OCI-LY1 (cell line): ENCODE data around the gene CCN6.

Experiments used
- H2AFZ ChIP-seq: fragments of 200-600 bp; sonication (generic), shearing (Covaris generic); 2 replicates; pipeline ENCODE4 v1.6.0; 2014; ENCODE audit warnings: antibody characterized with exemption, mild to moderate bottlenecking, low read length
- H3F3A ChIP-seq: fragments of 200-600 bp; sonication (generic), shearing (Covaris generic); 2 replicates; pipeline ENCODE4 v1.6.0; 2014; ENCODE audit warnings: mild to moderate bottlenecking, antibody characterized with exemption, low read length, moderate library complexity; ENCODE audit not compliant: insufficient read depth
- H3K27ac ChIP-seq: fragments of 200-600 bp; sonication (generic); 2 replicates; pipeline ENCODE4 v1.5.1; 2014; ENCODE audit warnings: low read length, mixed run types, mild to moderate bottlenecking, low read depth; ENCODE audit not compliant: poor library complexity, severe bottlenecking
- H3K27me3 ChIP-seq: fragments of 200-600 bp; sonication (generic); 2 replicates; pipeline ENCODE4 v1.6.0; 2014; ENCODE audit warnings: antibody characterized with exemption, mild to moderate bottlenecking, low read length, moderate library complexity; ENCODE audit not compliant: insufficient read depth
- H3K36me3 ChIP-seq: fragments of 200-600 bp; sonication (generic); 2 replicates; pipeline ENCODE4 v1.6.1; 2014; ENCODE audit warnings: mild to moderate bottlenecking, antibody characterized with exemption, low read length, moderate library complexity, mixed read lengths; ENCODE audit not compliant: insufficient read depth
- H3K4me1 ChIP-seq: fragments of 200-600 bp; sonication (generic); 2 replicates; pipeline ENCODE4 v1.5.1; 2014; ENCODE audit warnings: mild to moderate bottlenecking, low read length, moderate library complexity; ENCODE audit not compliant: insufficient read depth, severe bottlenecking
- H3K4me2 ChIP-seq: fragments of 200-600 bp; sonication (generic), shearing (Covaris generic); 2 replicates; pipeline ENCODE4 v1.6.1; 2014; ENCODE audit warnings: low read length
- H3K4me3 ChIP-seq: fragments of 200-600 bp; sonication (generic); 2 replicates; pipeline ENCODE4 v1.5.1; 2014; ENCODE audit warnings: low read length, low read depth, mild to moderate bottlenecking, mixed read lengths; ENCODE audit not compliant: poor library complexity, severe bottlenecking
- H3K79me2 ChIP-seq: fragments of 200-600 bp; shearing (Covaris generic); 2 replicates; pipeline ENCODE4 v1.6.1; 2016; ENCODE audit warnings: mixed run types, low read length, mixed read lengths; ENCODE audit not compliant: insufficient read depth
- H3K9ac ChIP-seq: fragments of 200-600 bp; sonication (generic), shearing (Covaris generic); 2 replicates; pipeline ENCODE4 v1.6.1; 2014; ENCODE audit warnings: mild to moderate bottlenecking, low read length, mixed read lengths
- H3K9me2 ChIP-seq: fragments of 200-600 bp; sonication (generic), shearing (Covaris generic); 2 replicates; pipeline ENCODE4 v1.6.1; 2014; ENCODE audit warnings: low read depth, mild to moderate bottlenecking, low read length, mixed read lengths
- H3K9me3 ChIP-seq: fragments of 200-600 bp; shearing (Covaris generic); 2 replicates; pipeline ENCODE4 v1.6.1; 2014; ENCODE audit warnings: low read length, mixed read lengths
- H4K20me1 ChIP-seq: fragments of 200-600 bp; sonication (generic), shearing (Covaris generic); 2 replicates; pipeline ENCODE4 v1.6.0; 2016; ENCODE audit warnings: mild to moderate bottlenecking, low read length; ENCODE audit not compliant: insufficient read depth
- EZH2 ChIP-seq: fragments of 200-600 bp; sonication (generic), shearing (Covaris generic); IDR thresholded peaks from 2 replicates; pipeline ENCODE4 v1.8.0; 2017; ENCODE audit warnings: borderline replicate concordance, mixed run types, mild to moderate bottlenecking, antibody characterized with exemption, low read length, moderate library complexity, mixed read lengths
- TF ChIP-seq, protein P1 (sequence below): fragments of 200-600 bp; sonication (generic), shearing (Covaris generic); IDR thresholded peaks from 2 replicates; pipeline ENCODE4 v1.5.1; 2017; ENCODE audit warnings: mild to moderate bottlenecking, antibody characterized with exemption, low read length, moderate library complexity, mixed read lengths

CCN6 gene

DNA sequence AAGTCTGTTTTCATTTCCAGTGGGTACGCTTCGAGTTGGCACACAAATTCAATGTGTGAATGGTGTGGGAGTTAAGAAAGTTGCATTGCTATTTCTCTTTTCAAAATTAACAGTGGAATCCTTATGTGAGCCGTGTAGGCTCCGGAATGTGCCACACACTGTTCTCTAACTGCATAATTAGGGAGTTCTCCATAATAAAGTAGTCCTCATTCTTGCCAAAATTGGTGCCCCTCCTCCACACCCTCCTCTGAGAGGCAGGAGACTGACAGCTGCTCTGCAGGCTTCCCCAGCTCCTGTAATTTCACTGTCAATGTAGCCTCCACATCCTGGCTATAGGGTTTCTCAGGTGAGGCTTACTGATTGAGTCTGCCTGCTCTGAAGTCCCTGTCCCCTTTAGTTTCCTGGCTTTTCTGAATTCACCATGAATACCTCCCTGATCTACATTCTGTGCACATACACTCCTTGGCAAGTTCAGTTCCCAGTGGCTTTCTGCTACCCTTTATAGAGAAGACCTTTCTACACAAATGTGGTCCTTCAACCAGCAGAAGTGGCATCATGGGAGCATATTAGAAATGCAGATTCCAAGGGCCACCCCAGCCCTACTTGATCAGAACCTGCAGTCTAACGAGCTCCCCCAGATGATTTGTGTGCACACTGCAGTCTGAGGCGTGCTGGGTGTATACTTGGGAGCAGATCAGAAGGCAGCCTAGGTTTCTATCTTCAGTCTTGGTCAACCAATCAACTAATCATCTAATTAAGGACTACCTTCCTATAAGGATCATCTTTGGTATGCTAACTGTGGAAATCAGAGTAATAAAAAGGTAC lies 19.9 kb upstream of the CCN6 start:
- H3K27me3 ChIP-seq: no peaks in the 10 kb centered on the region
- H3K9me2 ChIP-seq: no peaks in the 10 kb centered on the region
- no peaks in the 10 kb centered on the region for H3K4me1 ChIP-seq
- H3F3A ChIP-seq: no peaks in the 10 kb centered on the region
- H2AFZ ChIP-seq: no peak overlapping the region
- no peak overlapping the region for H3K9ac ChIP-seq
- no peak overlapping the region for H3K27ac ChIP-seq
- TF ChIP-seq, protein P1, sequence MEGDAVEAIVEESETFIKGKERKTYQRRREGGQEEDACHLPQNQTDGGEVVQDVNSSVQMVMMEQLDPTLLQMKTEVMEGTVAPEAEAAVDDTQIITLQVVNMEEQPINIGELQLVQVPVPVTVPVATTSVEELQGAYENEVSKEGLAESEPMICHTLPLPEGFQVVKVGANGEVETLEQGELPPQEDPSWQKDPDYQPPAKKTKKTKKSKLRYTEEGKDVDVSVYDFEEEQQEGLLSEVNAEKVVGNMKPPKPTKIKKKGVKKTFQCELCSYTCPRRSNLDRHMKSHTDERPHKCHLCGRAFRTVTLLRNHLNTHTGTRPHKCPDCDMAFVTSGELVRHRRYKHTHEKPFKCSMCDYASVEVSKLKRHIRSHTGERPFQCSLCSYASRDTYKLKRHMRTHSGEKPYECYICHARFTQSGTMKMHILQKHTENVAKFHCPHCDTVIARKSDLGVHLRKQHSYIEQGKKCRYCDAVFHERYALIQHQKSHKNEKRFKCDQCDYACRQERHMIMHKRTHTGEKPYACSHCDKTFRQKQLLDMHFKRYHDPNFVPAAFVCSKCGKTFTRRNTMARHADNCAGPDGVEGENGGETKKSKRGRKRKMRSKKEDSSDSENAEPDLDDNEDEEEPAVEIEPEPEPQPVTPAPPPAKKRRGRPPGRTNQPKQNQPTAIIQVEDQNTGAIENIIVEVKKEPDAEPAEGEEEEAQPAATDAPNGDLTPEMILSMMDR: no peak
- TF ChIP-seq EZH2: no peak
- H3K36me3 ChIP-seq: no peaks in the 10 kb centered on the region
- no peaks in the 10 kb centered on the region for H4K20me1 ChIP-seq
- no peak overlapping the region for H3K4me2 ChIP-seq
- no peaks in the 10 kb centered on the region for H3K79me2 ChIP-seq
- no peak overlapping the region for H3K4me3 ChIP-seq
- no peaks in the 10 kb centered on the region for H3K9me3 ChIP-seq

DNA sequence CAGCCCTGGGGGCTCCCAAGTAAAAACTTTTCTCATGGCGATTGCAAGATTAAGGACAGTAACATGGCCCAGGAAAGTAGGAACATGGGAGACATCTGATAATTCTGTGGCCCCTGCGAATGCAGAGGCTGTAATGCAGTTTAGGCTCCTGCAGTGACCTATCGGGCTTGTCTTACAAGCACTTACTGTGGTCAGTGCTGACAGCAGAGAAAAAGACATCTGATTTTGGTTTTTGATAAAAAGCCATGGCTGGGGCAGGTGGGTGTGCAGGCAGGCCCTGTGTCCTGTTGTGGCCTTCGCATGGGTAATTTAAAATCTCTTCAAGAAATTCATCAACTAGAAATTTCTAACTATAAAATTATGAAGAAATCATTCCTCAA lies 19.3 kb upstream of the CCN6 start:
- Histone ChIP-seq H3K4me1 (no peaks in the 10 kb centered on the region), H3K79me2 (no peaks in the 10 kb centered on the region)

DNA sequence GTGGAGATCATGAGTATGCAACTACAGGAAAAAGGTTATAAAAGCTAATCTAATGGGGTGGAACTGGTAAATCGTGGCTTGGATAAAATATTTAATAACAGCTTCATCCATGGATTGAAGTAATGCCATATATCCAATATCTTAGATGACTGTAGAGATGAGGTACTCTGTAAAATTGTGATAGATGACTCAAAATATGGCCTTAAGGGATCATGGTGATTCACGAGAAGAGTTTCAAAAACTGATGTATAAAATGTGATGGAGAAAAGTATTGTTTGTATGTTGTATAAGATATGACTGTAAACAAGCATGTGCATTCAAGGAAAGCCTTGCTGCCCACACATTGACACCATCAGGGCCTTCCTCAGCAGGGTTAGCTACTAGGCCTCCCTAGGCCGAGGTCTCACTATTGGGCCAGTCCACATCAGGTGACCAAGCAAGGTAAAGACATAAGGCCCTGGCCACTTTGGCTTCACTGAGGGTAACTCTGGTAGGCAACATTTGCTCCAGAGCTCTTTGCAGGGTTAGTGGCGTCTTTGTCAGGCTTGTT lies 17.7 kb upstream of the CCN6 start:
- Histone ChIP-seq H3K27ac (no peak overlapping the region), H3F3A (no peaks in the 10 kb centered on the region), H3K9me3 (no peaks in the 10 kb centered on the region), H3K27me3 (no peaks in the 10 kb centered on the region), H3K9me2 (no peaks in the 10 kb centered on the region), H3K4me3 (no peak overlapping the region), H3K36me3 (no peaks in the 10 kb centered on the region), H3K79me2 (no peaks in the 10 kb centered on the region), H3K4me2 (no peak overlapping the region), H3K4me1 (no peaks in the 10 kb centered on the region), H4K20me1 (no peaks in the 10 kb centered on the region), H3K9ac (no peak overlapping the region), H2AFZ (no peak overlapping the region)
- TF ChIP-seq, protein P1: no peak
- no peak for TF ChIP-seq EZH2

More for the DNA sequence above, 19.3 kb upstream of the CCN6 start:
- no peaks in the 10 kb centered on the region for H3K9me3 ChIP-seq
- TF ChIP-seq EZH2: no peak
- TF ChIP-seq, protein P1: no peak
- no peaks in the 10 kb centered on the region for H3K9me2 ChIP-seq
- H4K20me1 ChIP-seq: no peaks in the 10 kb centered on the region
- no peaks in the 10 kb centered on the region for H3F3A ChIP-seq
- H3K27ac ChIP-seq: no peak overlapping the region
- H3K4me3 ChIP-seq: no peak overlapping the region
- H2AFZ ChIP-seq: no peak overlapping the region
- no peaks in the 10 kb centered on the region for H3K36me3 ChIP-seq
- no peaks in the 10 kb centered on the region for H3K27me3 ChIP-seq
- no peak overlapping the region for H3K9ac ChIP-seq
- no peak overlapping the region for H3K4me2 ChIP-seq
